ENCODE measurements around the gene RYR3. TPM values are rescaled to one million over a fixed set of nuclear protein-coding genes. Genes with fewer than 3 reads are reported as not detected.

RYR3 gene
- total and polyA plus RNA-seq, 7 experiments from 2014 or later, result 0.10 to 5.3 (median 1.2) TPM; not detected in 3

DNA sequence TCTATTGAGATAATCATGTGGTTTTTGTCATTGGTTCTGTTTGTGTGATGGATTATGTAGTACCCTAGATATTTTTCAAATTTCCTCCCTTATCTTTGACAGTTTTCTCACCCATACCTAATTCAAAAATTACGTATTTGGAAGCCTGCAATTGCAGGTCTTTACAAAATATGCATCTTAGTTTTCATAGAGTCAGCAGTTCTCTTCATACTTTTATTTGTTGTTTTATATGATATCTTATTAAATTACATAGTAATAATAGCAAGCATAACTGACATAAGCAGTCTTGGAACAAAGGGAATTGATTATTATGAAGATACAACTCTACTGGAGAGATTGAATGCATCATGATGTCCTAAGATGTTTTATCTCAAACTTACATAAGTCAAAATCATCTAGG lies 442.2 kb downstream of the RYR3 start:
- Histone ChIP-seq H3K27ac (ENCODE audit: low read depth, low read length) (no peak overlapping the region), H3K36me3 (ENCODE audit: control insufficient read depth in 2 of 3, insufficient read depth in 3 of 3, low read length in 3 of 3) (no peaks in the 10 kb centered on the region), H3K27me3 (ENCODE audit: control insufficient read depth in 2 of 2, insufficient read depth in 2 of 2, low read length in 2 of 2) (no peaks in the 10 kb centered on the region), H3K9me3 (ENCODE audit: control insufficient read depth in 2 of 3, low read length in 3 of 3) (no peaks in the 10 kb centered on the region), H3K4me3 (ENCODE audit: low read length) (no peak overlapping the region), H3K4me1 (ENCODE audit: control insufficient read depth in 2 of 2, insufficient read depth in 2 of 2, low read length in 2 of 2) (no peaks in the 10 kb centered on the region)
- CTCF ChIA-PET, result no interaction called here
- POLR2A ChIA-PET, result no interaction called here
- DNase-seq, result no peak
- H3K4me3 Mint-ChIP-seq, result no peak overlapping the region
- H3K27me3 Mint-ChIP-seq, result peaks cover 0 to 27% (median 15%) of the 10 kb centered on the region in 5 donors
- intact Hi-C loops (cut with micrococcal nuclease), result no loop called here
- H3K27ac Mint-ChIP-seq, result no peak overlapping the region
- peaks cover 0 to 5% (median 0%) of the 10 kb centered on the region in 11 donors for H3K9me3 Mint-ChIP-seq
- no peak for ATAC-seq
- H3K36me3 Mint-ChIP-seq, result no peaks in the 10 kb centered on the region
- H3K4me1 Mint-ChIP-seq, result no peaks in the 10 kb centered on the region

GRCh38 chr15:33754242-33754641 lies 443.5 kb downstream of the RYR3 start:
- DNase-seq (no peak), ATAC-seq (no peak)
- Histone ChIP-seq H3K4me1 (ENCODE audit: control insufficient read depth in 2 of 2, insufficient read depth in 2 of 2, low read length in 2 of 2) (no peaks in the 10 kb centered on the region), H3K9me3 (ENCODE audit: control insufficient read depth in 2 of 3, low read length in 3 of 3) (no peaks in the 10 kb centered on the region), H3K27ac (ENCODE audit: low read depth, low read length) (no peak overlapping the region), H3K36me3 (ENCODE audit: control insufficient read depth in 2 of 3, insufficient read depth in 3 of 3, low read length in 3 of 3) (no peaks in the 10 kb centered on the region), H3K4me3 (ENCODE audit: low read length) (no peak overlapping the region), H3K27me3 (ENCODE audit: control insufficient read depth in 2 of 2, insufficient read depth in 2 of 2, low read length in 2 of 2) (no peaks in the 10 kb centered on the region)
- Mint-ChIP-seq H3K4me3 (no peak overlapping the region), H3K36me3 (no peaks in the 10 kb centered on the region), H3K27ac (no peak overlapping the region), H3K4me1 (no peaks in the 10 kb centered on the region), H3K9me3 (peaks cover 0 to 5% (median 0%) of the 10 kb centered on the region in 11 donors), H3K27me3 (peaks cover 0 to 27% (median 21%) of the 10 kb centered on the region in 5 donors)
- ChIA-PET CTCF (no interaction called here), POLR2A (no interaction called here)
- intact Hi-C loops (cut with micrococcal nuclease), result no loop called here

- ChIA-PET CTCF (no interaction called here), POLR2A (no interaction called here)
- Histone ChIP-seq H3K27me3 (ENCODE audit: control insufficient read depth in 2 of 2, insufficient read depth in 2 of 2, low read length in 2 of 2) (no peaks in the 10 kb centered on the region), H3K4me1 (ENCODE audit: control insufficient read depth in 2 of 2, insufficient read depth in 2 of 2, low read length in 2 of 2) (no peaks in the 10 kb centered on the region), H3K36me3 (ENCODE audit: control insufficient read depth in 2 of 3, insufficient read depth in 3 of 3, low read length in 3 of 3) (no peaks in the 10 kb centered on the region), H3K9me3 (ENCODE audit: control insufficient read depth in 2 of 3, low read length in 3 of 3) (no peaks in the 10 kb centered on the region), H3K4me3 (ENCODE audit: low read length) (no peak overlapping the region), H3K27ac (ENCODE audit: low read depth, low read length) (no peak overlapping the region)
- Mint-ChIP-seq H3K4me1 (no peaks in the 10 kb centered on the region), H3K9me3 (peaks cover 0 to 5% (median 0%) of the 10 kb centered on the region in 11 donors), H3K27ac (no peak overlapping the region), H3K36me3 (no peaks in the 10 kb centered on the region), H3K27me3 (peaks cover 20 to 42% (median 39%) of the 10 kb centered on the region in 5 donors), H3K4me3 (no peak overlapping the region)
- DNase-seq (no peak), ATAC-seq (no peak)
- intact Hi-C loops (cut with micrococcal nuclease), result no loop called here
These were observed 446.2 kb downstream of the RYR3 start for GRCh38 chr15:33756961-33757360.

DNA sequence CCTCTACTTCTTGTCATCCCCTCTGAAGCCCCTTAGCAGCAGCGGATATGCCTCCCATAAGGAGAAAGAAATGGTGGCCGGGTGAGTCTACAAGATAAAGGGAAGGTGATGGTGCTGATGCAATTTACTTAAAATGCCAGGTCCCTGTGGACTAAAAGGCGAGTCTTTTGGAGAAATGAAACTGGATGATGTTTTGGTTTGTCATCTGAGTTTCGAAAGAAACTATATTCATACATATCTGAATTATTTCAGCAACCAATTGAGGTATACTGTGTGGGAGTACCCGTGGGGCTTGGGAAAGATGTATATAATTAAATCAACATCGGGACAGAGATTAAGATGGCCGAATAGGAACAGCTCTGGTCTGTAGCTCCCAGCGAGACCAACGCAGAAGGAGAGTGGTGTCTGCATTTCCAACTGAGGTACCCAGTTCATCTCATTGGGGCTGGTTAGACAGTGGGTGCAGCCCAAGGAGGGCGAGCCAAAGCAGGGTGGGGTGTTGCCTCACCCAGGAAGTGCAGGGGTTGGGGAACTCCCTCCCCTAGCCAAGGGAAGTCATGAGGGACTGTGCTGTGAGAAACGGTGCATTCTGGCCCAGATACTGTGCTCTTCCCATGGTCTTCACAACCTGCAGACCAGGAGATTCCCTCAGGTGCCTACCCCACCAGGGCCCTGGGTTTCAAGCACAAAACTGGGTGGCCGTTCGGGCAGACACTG lies 446.9 kb downstream of the RYR3 start:
- H3K4me1 Mint-ChIP-seq, result no peaks in the 10 kb centered on the region
- no peak overlapping the region for H3K27ac Mint-ChIP-seq
- H3K9me3 ChIP-seq (ENCODE audit: control insufficient read depth in 2 of 3, low read length in 3 of 3), result no peaks in the 10 kb centered on the region
- H3K4me3 ChIP-seq (ENCODE audit: low read length), result no peak overlapping the region
- H3K36me3 ChIP-seq (ENCODE audit: control insufficient read depth in 2 of 3, insufficient read depth in 3 of 3, low read length in 3 of 3), result no peaks in the 10 kb centered on the region
- no peak overlapping the region for H3K4me3 Mint-ChIP-seq
- no peak for ATAC-seq
- intact Hi-C loops (cut with micrococcal nuclease), result no loop called here
- no peaks in the 10 kb centered on the region for H3K36me3 Mint-ChIP-seq
- peaks cover 25 to 49% (median 41%) of the 10 kb centered on the region in 5 donors for H3K27me3 Mint-ChIP-seq
- H3K27me3 ChIP-seq (ENCODE audit: control insufficient read depth in 2 of 2, insufficient read depth in 2 of 2, low read length in 2 of 2), result no peaks in the 10 kb centered on the region
- ChIA-PET POLR2A (no interaction called here), CTCF (no interaction called here)
- peaks cover 0 to 5% (median 0%) of the 10 kb centered on the region in 11 donors for H3K9me3 Mint-ChIP-seq
- no peak for DNase-seq
- no peak overlapping the region for H3K27ac ChIP-seq (ENCODE audit: low read depth, low read length)
- no peaks in the 10 kb centered on the region for H3K4me1 ChIP-seq (ENCODE audit: control insufficient read depth in 2 of 2, insufficient read depth in 2 of 2, low read length in 2 of 2)

- H3K4me1 ChIP-seq (ENCODE audit: control insufficient read depth in 2 of 2, insufficient read depth in 2 of 2, low read length in 2 of 2), result no peaks in the 10 kb centered on the region
- no peak overlapping the region for H3K4me3 Mint-ChIP-seq
- CTCF ChIA-PET, result no interaction called here
- no peak overlapping the region for H3K27ac Mint-ChIP-seq
- H3K9me3 Mint-ChIP-seq, result peaks cover 0 to 2% (median 0%) of the 10 kb centered on the region in 11 donors
- ATAC-seq (no peak), DNase-seq (no peak)
- POLR2A ChIA-PET, result no interaction called here
- no peaks in the 10 kb centered on the region for H3K4me1 Mint-ChIP-seq
- H3K4me3 ChIP-seq (ENCODE audit: low read length), result no peak overlapping the region
- H3K9me3 ChIP-seq (ENCODE audit: control insufficient read depth in 2 of 3, low read length in 3 of 3), result no peaks in the 10 kb centered on the region
- intact Hi-C loops (cut with micrococcal nuclease), result no loop called here
- H3K27me3 ChIP-seq (ENCODE audit: control insufficient read depth in 2 of 2, insufficient read depth in 2 of 2, low read length in 2 of 2), result no peaks in the 10 kb centered on the region
- no peaks in the 10 kb centered on the region for H3K36me3 Mint-ChIP-seq
- no peaks in the 10 kb centered on the region for H3K36me3 ChIP-seq (ENCODE audit: control insufficient read depth in 2 of 3, insufficient read depth in 3 of 3, low read length in 3 of 3)
- no peak overlapping the region for H3K27ac ChIP-seq (ENCODE audit: low read depth, low read length)
- H3K27me3 Mint-ChIP-seq, result peaks cover 8 to 21% (median 12%) of the 10 kb centered on the region in 5 donors
These were observed 455.6 kb downstream of the RYR3 start for GRCh38 chr15:33766389-33766788.

DNA sequence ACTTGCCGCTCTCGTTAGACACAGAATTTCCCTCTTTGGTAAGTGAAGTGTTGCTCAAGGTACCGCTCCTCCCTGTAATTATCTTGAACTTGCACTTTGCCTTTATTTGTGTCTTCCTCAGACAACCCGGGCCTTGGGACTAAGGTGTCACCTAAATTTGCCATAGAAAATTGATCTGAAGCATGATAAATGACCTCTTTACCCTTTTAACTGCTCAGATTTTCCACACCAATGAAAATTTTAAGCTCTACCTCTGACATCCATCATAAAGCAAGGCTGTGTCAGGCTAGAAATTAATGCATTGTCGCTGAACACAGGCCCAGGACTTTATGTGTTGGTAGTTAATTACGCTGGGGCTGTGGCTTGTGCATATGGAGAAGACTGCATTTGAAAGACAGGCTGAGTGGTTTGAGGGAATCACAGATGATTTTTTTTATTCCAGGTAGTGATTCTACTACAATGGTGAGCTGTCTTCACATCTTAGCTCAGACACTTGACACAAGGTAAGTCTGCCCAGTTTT lies 458.0 kb downstream of the RYR3 start:
- Histone ChIP-seq H3K9me3 (ENCODE audit: control insufficient read depth in 2 of 3, low read length in 3 of 3) (no peaks in the 10 kb centered on the region), H3K27ac (ENCODE audit: low read depth, low read length) (no peak overlapping the region), H3K27me3 (ENCODE audit: control insufficient read depth in 2 of 2, insufficient read depth in 2 of 2, low read length in 2 of 2) (no peaks in the 10 kb centered on the region), H3K4me3 (ENCODE audit: low read length) (no peak overlapping the region), H3K36me3 (ENCODE audit: control insufficient read depth in 2 of 3, insufficient read depth in 3 of 3, low read length in 3 of 3) (no peaks in the 10 kb centered on the region), H3K4me1 (ENCODE audit: control insufficient read depth in 2 of 2, insufficient read depth in 2 of 2, low read length in 2 of 2) (no peaks in the 10 kb centered on the region)
- no peak overlapping the region for H3K4me3 Mint-ChIP-seq
- CTCF ChIA-PET, result no interaction called here
- DNase-seq (no peak), ATAC-seq (no peak)
- intact Hi-C loops (cut with micrococcal nuclease), result no loop called here
- no peak overlapping the region for H3K27ac Mint-ChIP-seq
- peaks cover 0 to 7% (median 0%) of the 10 kb centered on the region in 5 donors for H3K27me3 Mint-ChIP-seq
- H3K4me1 Mint-ChIP-seq, result no peaks in the 10 kb centered on the region
- POLR2A ChIA-PET, result no interaction called here
- H3K9me3 Mint-ChIP-seq, result peaks cover 0 to 2% (median 0%) of the 10 kb centered on the region in 11 donors
- no peaks in the 10 kb centered on the region for H3K36me3 Mint-ChIP-seq

- no peaks in the 10 kb centered on the region for H3K27me3 ChIP-seq (ENCODE audit: control insufficient read depth in 2 of 2, insufficient read depth in 2 of 2, low read length in 2 of 2)
- ATAC-seq (no peak), DNase-seq (no peak)
- Mint-ChIP-seq H3K9me3 (no peaks in the 10 kb centered on the region), H3K4me1 (no peaks in the 10 kb centered on the region), H3K4me3 (no peak overlapping the region), H3K27me3 (peaks cover 3 to 17% (median 12%) of the 10 kb centered on the region in 5 donors), H3K27ac (no peak overlapping the region), H3K36me3 (no peaks in the 10 kb centered on the region)
- no peaks in the 10 kb centered on the region for H3K9me3 ChIP-seq (ENCODE audit: control insufficient read depth in 2 of 3, low read length in 3 of 3)
- H3K36me3 ChIP-seq (ENCODE audit: control insufficient read depth in 2 of 3, insufficient read depth in 3 of 3, low read length in 3 of 3), result no peaks in the 10 kb centered on the region
- ChIA-PET CTCF (no interaction called here), POLR2A (no interaction called here)
- H3K4me3 ChIP-seq (ENCODE audit: low read length), result no peak overlapping the region
- H3K4me1 ChIP-seq (ENCODE audit: control insufficient read depth in 2 of 2, insufficient read depth in 2 of 2, low read length in 2 of 2), result no peaks in the 10 kb centered on the region
- intact Hi-C loops (cut with micrococcal nuclease), result no loop called here
- no peak overlapping the region for H3K27ac ChIP-seq (ENCODE audit: low read depth, low read length)
These were observed 463.2 kb downstream of the RYR3 start for GRCh38 chr15:33773969-33774368.
